Fibroblast of skin of back (primary cell): Measurements from ENCODE around the gene CCDC196.
"Not testable (repeated sequence)": the region's sequence is repeated elsewhere in the genome, so short reads cannot be mapped to it uniquely, and the experiment has no call there.

Experiments
- DNase-seq: peaks from one replicate; pipeline ENCODE4 v3.0.0-alpha.2; 2013

The CCDC196 gene

GRCh38 chr14:66495218-66496098 lies 9.3 kb downstream of the CCDC196 start:
- DNase-seq: peak; percentile 64

- no peak for DNase-seq
These were observed 10.1 kb downstream of the CCDC196 start for GRCh38 chr14:66496188-66496807.

GRCh38 chr14:66496911-66497310 lies 10.7 kb downstream of the CCDC196 start:
- DNase-seq: no peak

GRCh38 chr14:66498311-66498710 lies 12.1 kb downstream of the CCDC196 start:
- DNase-seq: no peak

- DNase-seq: no peak
These were observed 15.4 kb downstream of the CCDC196 start for GRCh38 chr14:66501592-66501991.

GRCh38 chr14:66502836-66503235 lies 16.7 kb downstream of the CCDC196 start:
- not testable (repeated sequence) for DNase-seq

- DNase-seq: no peak
These were observed 17.4 kb downstream of the CCDC196 start for GRCh38 chr14:66503532-66503931.

GRCh38 chr14:66507181-66507721 lies 21.1 kb downstream of the CCDC196 start:
- no peak for DNase-seq

GRCh38 chr14:66507722-66508546 lies 21.8 kb downstream of the CCDC196 start, which contains the start of gene GPHN:
GPHN (plus strand) TSS chr14:66508147.
- peak; percentile 99 for DNase-seq

GRCh38 chr14:66508547-66508845 lies 22.3 kb downstream of the CCDC196 start:
- no peak for DNase-seq

GRCh38 chr14:66508846-66509621 lies 22.9 kb downstream of the CCDC196 start:
- DNase-seq: peak; percentile 27

GRCh38 chr14:66509874-66510273 lies 23.7 kb downstream of the CCDC196 start:
- no peak for DNase-seq

GRCh38 chr14:66511849-66512248 lies 25.7 kb downstream of the CCDC196 start:
- DNase-seq: no peak

- no peak for DNase-seq
These were observed 28.0 kb downstream of the CCDC196 start for GRCh38 chr14:66514213-66514612.

- no peak for DNase-seq
These were observed 44.4 kb downstream of the CCDC196 start for GRCh38 chr14:66530526-66530925.

- no peak for DNase-seq
These were observed 52.9 kb downstream of the CCDC196 start for GRCh38 chr14:66539034-66539433.

- DNase-seq: no peak
These were observed 53.9 kb downstream of the CCDC196 start for GRCh38 chr14:66540038-66540437.

- no peak for DNase-seq
These were observed 55.5 kb downstream of the CCDC196 start for GRCh38 chr14:66541627-66542026.

- DNase-seq: no peak
These were observed 57.8 kb downstream of the CCDC196 start for GRCh38 chr14:66543996-66544395.

- DNase-seq: not testable (repeated sequence)
These were observed 59.0 kb downstream of the CCDC196 start for GRCh38 chr14:66545191-66545590.

GRCh38 chr14:66545751-66546150 lies 59.6 kb downstream of the CCDC196 start:
- DNase-seq: not testable (repeated sequence)
